ENCODE measurements around the gene FAM234B. TPM values are rescaled to one million over a fixed set of nuclear protein-coding genes. Genes with fewer than 3 reads are reported as not detected.
"Not testable (repeated sequence)": the region's sequence is repeated elsewhere in the genome, so short reads cannot be mapped to it uniquely, and the experiment has no call there.

Gene FAM234B
- total RNA-seq, 1 experiment from 2014 or later: 5.7 TPM

DNA sequence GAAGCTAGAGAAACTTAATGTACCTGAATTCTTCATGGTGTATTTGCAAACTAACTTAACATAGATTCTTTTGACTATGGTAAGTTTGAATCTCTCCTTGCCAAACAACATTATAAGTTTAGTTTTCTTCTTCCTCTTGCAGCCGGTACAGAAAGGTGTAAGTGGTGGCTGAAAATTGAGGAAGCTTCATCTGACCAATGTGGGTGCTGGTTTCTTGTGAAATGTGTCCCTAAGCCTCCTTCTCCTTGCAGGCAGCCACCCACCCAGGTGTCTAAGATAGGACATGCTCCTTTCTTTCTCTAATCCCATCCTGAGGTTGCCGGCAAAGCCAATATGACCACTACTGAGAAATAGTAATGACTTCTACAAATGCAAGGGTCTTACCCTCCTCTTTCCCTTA is 38.7 kb downstream of the FAM234B start:
- no peak overlapping the region for H3K27ac Mint-ChIP-seq (ENCODE audit: low read depth, unreplicated experiment)

DNA sequence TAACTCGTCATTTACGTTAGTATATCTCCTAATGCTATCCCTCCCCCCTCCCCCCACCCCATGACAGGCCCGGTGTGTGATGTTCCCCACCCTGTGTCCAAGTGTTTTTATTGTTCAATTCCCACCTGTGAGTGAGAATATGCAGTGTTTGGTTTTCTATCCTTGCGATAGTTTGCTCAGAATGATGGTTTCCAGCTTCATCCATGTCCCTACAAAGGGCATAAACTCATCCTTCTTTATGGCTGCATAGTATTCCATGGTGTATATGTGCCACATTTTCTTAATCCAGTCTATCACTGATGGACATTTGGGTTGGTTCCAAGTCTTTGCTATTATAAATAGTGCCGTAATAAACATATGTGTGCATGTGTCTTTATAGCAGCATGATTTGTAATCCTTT is 39.5 kb downstream of the FAM234B start:
- BruUV-seq (replicated peaks); H3K9me3 Mint-ChIP-seq (ENCODE audit: unreplicated experiment); H3K4me1 Mint-ChIP-seq (ENCODE audit: insufficient read depth, unreplicated experiment); POLR2A ChIA-PET; H3K27ac Mint-ChIP-seq (ENCODE audit: low read depth, unreplicated experiment); H3K4me3 Mint-ChIP-seq (ENCODE audit: unreplicated experiment); CTCF ChIA-PET; intact Hi-C loops (cut with micrococcal nuclease); H3K27me3 Mint-ChIP-seq (ENCODE audit: insufficient read depth, unreplicated experiment); DNase-seq (ENCODE audit: unreplicated experiment): not testable (repeated sequence)
- H3K36me3 Mint-ChIP-seq (ENCODE audit: insufficient read depth, unreplicated experiment): peaks cover 20% of the 10 kb centered on the region

More for the DNA sequence above, 38.7 kb downstream of the FAM234B start:
- CTCF ChIA-PET: no interaction called here
- no peaks in the 10 kb centered on the region for H3K27me3 Mint-ChIP-seq (ENCODE audit: insufficient read depth, unreplicated experiment)
- H3K36me3 Mint-ChIP-seq (ENCODE audit: insufficient read depth, unreplicated experiment): peaks cover 20% of the 10 kb centered on the region
- BruUV-seq (replicated peaks): no TSS peak
- peaks cover 7% of the 10 kb centered on the region for H3K4me1 Mint-ChIP-seq (ENCODE audit: insufficient read depth, unreplicated experiment)
- TF ChIP-seq CTCF (IDR thresholded peaks at IDR 0.05; ENCODE audit: unreplicated experiment): no peak
- H3K9me3 Mint-ChIP-seq (ENCODE audit: unreplicated experiment): no peaks in the 10 kb centered on the region
- intact Hi-C loops (cut with micrococcal nuclease): no loop called here
- no peak overlapping the region for H3K4me3 Mint-ChIP-seq (ENCODE audit: unreplicated experiment)
- no peak for DNase-seq (ENCODE audit: unreplicated experiment)
- POLR2A ChIA-PET: no interaction called here

DNA sequence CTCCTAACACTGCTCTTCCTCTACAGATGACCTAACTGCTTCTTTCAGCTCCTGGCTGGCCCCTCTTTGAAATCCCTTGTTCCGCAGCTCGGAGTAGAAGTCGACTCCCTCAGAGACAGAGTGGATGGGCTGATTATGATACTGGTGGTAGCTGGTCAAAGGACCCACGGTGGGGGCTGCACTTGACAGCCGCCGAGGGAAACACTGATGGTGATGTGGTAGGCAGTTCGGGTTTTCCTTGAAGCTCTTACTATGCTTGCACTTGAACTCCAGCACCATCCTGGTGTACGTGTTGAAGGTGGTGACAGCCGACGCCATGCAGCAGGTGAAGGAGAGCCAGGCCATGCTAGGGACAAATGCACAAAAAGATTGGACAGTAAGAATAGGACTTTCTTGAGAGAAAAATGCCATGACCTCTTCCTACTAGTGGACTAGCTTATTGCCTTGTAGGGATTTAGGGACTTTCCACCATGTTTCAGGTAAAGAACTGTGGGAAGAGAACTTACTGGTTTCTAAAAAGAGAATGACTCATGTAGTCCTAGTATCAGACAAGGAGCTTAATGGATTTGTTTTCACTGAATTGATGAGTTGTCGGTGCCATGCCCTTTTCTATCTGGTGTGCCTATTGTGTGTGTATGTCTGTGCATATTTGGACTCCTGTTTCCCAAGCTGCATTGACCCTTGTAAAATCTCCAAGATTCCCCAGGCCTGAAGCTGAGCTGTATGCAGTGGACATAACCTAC is 40.9 kb downstream of the FAM234B start:
- no peak for TF ChIP-seq CTCF (IDR thresholded peaks at IDR 0.05; ENCODE audit: unreplicated experiment)
- no TSS peak for BruUV-seq (replicated peaks)
- no peak overlapping the region for H3K27ac Mint-ChIP-seq (ENCODE audit: low read depth, unreplicated experiment)
- peaks cover 20% of the 10 kb centered on the region for H3K36me3 Mint-ChIP-seq (ENCODE audit: insufficient read depth, unreplicated experiment)
- CTCF ChIA-PET: interaction anchor here (0.8 to 2.1 kb wide), 7 partner anchors 8 to 149 kb away, joined by 3 to 10 read pairs (median 4); no protein-coding TSS in a partner anchor
- intact Hi-C loops (cut with micrococcal nuclease): no loop called here
- H3K4me1 Mint-ChIP-seq (ENCODE audit: insufficient read depth, unreplicated experiment): peaks cover 7% of the 10 kb centered on the region
- H3K9me3 Mint-ChIP-seq (ENCODE audit: unreplicated experiment): no peaks in the 10 kb centered on the region
- DNase-seq (ENCODE audit: unreplicated experiment): no peak
- no peaks in the 10 kb centered on the region for H3K27me3 Mint-ChIP-seq (ENCODE audit: insufficient read depth, unreplicated experiment)
- POLR2A ChIA-PET: interaction anchor here (1.4 to 2.1 kb wide), 2 partner anchors 83 to 127 kb away, joined by 4 to 6 read pairs; no protein-coding TSS in a partner anchor
- no peak overlapping the region for H3K4me3 Mint-ChIP-seq (ENCODE audit: unreplicated experiment)

GRCh38 chr12:13085968-13086686 is 41.9 kb downstream of the FAM234B start:
- peaks cover 7% of the 10 kb centered on the region for H3K4me1 Mint-ChIP-seq (ENCODE audit: insufficient read depth, unreplicated experiment)

More at GRCh38 chr12:13085968-13086686, 41.9 kb downstream of the FAM234B start:
- no TSS peak for BruUV-seq (replicated peaks)
- ChIA-PET CTCF (interaction anchor here (0.9 to 2.1 kb wide), 3 partner anchors 10 to 125 kb away, joined by 3 to 10 read pairs (median 4); no protein-coding TSS in a partner anchor), POLR2A (interaction anchor here (1.4 to 2.1 kb wide), 3 partner anchors 12 to 126 kb away, joined by 4 to 6 read pairs (median 5); no protein-coding TSS in a partner anchor)
- no peaks in the 10 kb centered on the region for H3K9me3 Mint-ChIP-seq (ENCODE audit: unreplicated experiment)
- DNase-seq (ENCODE audit: unreplicated experiment): no peak
- no peak overlapping the region for H3K27ac Mint-ChIP-seq (ENCODE audit: low read depth, unreplicated experiment)
- intact Hi-C loops (cut with micrococcal nuclease): no loop called here
- no peaks in the 10 kb centered on the region for H3K27me3 Mint-ChIP-seq (ENCODE audit: insufficient read depth, unreplicated experiment)
- peaks cover 14% of the 10 kb centered on the region for H3K36me3 Mint-ChIP-seq (ENCODE audit: insufficient read depth, unreplicated experiment)
- H3K4me3 Mint-ChIP-seq (ENCODE audit: unreplicated experiment): no peak overlapping the region
- no peak for TF ChIP-seq CTCF (IDR thresholded peaks at IDR 0.05; ENCODE audit: unreplicated experiment)
